Vagina (tissue), 2 donors: ENCODE data around the gene SSH3.

ENCODE experiments used
- POLR2A ChIP-seq, 2 donors: fragments of 450-650 bp; IDR thresholded peaks; one replicate each; pipeline ENCODE4 v1.6.1; 2017; ENCODE audit warnings: antibody characterized with exemption in 2 of 2, mild to moderate bottlenecking in 2 of 2, moderate library complexity in 2 of 2
- POLR2AphosphoS5 ChIP-seq, 2 donors: sonication (generic); formaldehyde crosslinking; IDR thresholded peaks; one replicate each; pipeline ENCODE4 v1.9.0; 2017; ENCODE audit warnings: antibody characterized with exemption in 2 of 2, mild to moderate bottlenecking in 2 of 2, low read depth in 1 of 2; ENCODE audit not compliant: insufficient read depth in 1 of 2
- TF ChIP-seq, protein P1 (sequence below), 3 experiments: fragments of 450-650 bp in 2 of 3; fragments of 200-600 bp in 1 of 3; sonication (generic) in 1 of 3; IDR thresholded peaks; one replicate each; pipeline ENCODE4 v1.5.1; 2017 to 2019; ENCODE audit warnings: antibody characterized with exemption in 3 of 3, mild to moderate bottlenecking in 2 of 3, moderate library complexity in 2 of 3

GRCh38 chr11:67254798-67255197 lies 48.5 kb upstream of the SSH3 start:
- TF ChIP-seq POLR2A (IDR thresholded peaks at IDR 0.05) (no peak), POLR2AphosphoS5 (IDR thresholded peaks at IDR 0.05; ENCODE audit: insufficient read depth in 1 of 2, low read depth in 1 of 2) (no peak)
- TF ChIP-seq, protein P1, sequence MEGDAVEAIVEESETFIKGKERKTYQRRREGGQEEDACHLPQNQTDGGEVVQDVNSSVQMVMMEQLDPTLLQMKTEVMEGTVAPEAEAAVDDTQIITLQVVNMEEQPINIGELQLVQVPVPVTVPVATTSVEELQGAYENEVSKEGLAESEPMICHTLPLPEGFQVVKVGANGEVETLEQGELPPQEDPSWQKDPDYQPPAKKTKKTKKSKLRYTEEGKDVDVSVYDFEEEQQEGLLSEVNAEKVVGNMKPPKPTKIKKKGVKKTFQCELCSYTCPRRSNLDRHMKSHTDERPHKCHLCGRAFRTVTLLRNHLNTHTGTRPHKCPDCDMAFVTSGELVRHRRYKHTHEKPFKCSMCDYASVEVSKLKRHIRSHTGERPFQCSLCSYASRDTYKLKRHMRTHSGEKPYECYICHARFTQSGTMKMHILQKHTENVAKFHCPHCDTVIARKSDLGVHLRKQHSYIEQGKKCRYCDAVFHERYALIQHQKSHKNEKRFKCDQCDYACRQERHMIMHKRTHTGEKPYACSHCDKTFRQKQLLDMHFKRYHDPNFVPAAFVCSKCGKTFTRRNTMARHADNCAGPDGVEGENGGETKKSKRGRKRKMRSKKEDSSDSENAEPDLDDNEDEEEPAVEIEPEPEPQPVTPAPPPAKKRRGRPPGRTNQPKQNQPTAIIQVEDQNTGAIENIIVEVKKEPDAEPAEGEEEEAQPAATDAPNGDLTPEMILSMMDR (IDR thresholded peaks at IDR 0.05): no peak
